ENCODE data around the gene HRH3.

- TF ChIP-seq, protein P1, sequence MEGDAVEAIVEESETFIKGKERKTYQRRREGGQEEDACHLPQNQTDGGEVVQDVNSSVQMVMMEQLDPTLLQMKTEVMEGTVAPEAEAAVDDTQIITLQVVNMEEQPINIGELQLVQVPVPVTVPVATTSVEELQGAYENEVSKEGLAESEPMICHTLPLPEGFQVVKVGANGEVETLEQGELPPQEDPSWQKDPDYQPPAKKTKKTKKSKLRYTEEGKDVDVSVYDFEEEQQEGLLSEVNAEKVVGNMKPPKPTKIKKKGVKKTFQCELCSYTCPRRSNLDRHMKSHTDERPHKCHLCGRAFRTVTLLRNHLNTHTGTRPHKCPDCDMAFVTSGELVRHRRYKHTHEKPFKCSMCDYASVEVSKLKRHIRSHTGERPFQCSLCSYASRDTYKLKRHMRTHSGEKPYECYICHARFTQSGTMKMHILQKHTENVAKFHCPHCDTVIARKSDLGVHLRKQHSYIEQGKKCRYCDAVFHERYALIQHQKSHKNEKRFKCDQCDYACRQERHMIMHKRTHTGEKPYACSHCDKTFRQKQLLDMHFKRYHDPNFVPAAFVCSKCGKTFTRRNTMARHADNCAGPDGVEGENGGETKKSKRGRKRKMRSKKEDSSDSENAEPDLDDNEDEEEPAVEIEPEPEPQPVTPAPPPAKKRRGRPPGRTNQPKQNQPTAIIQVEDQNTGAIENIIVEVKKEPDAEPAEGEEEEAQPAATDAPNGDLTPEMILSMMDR (IDR thresholded peaks at IDR 0.05), result no peak
- TF ChIP-seq EZH2 (IDR thresholded peaks at IDR 0.05), result no peak
Measured at GRCh38 chr20:62223571-62223970, 3.5 kb upstream of the HRH3 start.
